ENCODE results near the gene FIBCD1.

FIBCD1 gene

GRCh38 chr9:130979591-130980385, 40.7 kb upstream of the FIBCD1 start:
- DNase-seq (ENCODE audit: low spot score) = no peak
- TF ChIP-seq CTCF (IDR thresholded peaks at IDR 0.05; ENCODE audit: extremely low read depth, missing control alignments) = no peak

GRCh38 chr9:130977811-130978221, 38.8 kb upstream of the FIBCD1 start:
- TF ChIP-seq CTCF (IDR thresholded peaks at IDR 0.05; ENCODE audit: extremely low read depth, missing control alignments) = no peak
- no peak for DNase-seq (ENCODE audit: low spot score)

- no peak for TF ChIP-seq CTCF (IDR thresholded peaks at IDR 0.05; ENCODE audit: extremely low read depth, missing control alignments)
- no peak for DNase-seq (ENCODE audit: low spot score)
Measured at GRCh38 chr9:130975932-130976841, 37.1 kb upstream of the FIBCD1 start.

- TF ChIP-seq CTCF (IDR thresholded peaks at IDR 0.05; ENCODE audit: extremely low read depth, missing control alignments) = no peak
- DNase-seq (ENCODE audit: low spot score) = no peak
Measured at GRCh38 chr9:130975156-130975555, 36.1 kb upstream of the FIBCD1 start.

- TF ChIP-seq CTCF (IDR thresholded peaks at IDR 0.05; ENCODE audit: extremely low read depth, missing control alignments) = no peak
- no peak for DNase-seq (ENCODE audit: low spot score)
Measured at GRCh38 chr9:130974697-130975096, 35.6 kb upstream of the FIBCD1 start.

- no peak for DNase-seq (ENCODE audit: low spot score)
- no peak for TF ChIP-seq CTCF (IDR thresholded peaks at IDR 0.05; ENCODE audit: extremely low read depth, missing control alignments)
Measured at GRCh38 chr9:130973686-130974281, 34.7 kb upstream of the FIBCD1 start.
